HG02678 (cell line): ENCODE measurements around the gene OTOA.
"Not testable (repeated sequence)": the region's sequence is repeated elsewhere in the genome, so short reads cannot be mapped to it uniquely, and the experiment has no call there.

Experiments
- ATAC-seq: cut with Tn5 transposase; IDR thresholded peaks from one replicate; pipeline ENCODE4 v1.9.1; 2021; ENCODE audit warnings: mild to moderate bottlenecking, moderate library complexity; ENCODE audit not compliant: unreplicated experiment

Gene OTOA

DNA sequence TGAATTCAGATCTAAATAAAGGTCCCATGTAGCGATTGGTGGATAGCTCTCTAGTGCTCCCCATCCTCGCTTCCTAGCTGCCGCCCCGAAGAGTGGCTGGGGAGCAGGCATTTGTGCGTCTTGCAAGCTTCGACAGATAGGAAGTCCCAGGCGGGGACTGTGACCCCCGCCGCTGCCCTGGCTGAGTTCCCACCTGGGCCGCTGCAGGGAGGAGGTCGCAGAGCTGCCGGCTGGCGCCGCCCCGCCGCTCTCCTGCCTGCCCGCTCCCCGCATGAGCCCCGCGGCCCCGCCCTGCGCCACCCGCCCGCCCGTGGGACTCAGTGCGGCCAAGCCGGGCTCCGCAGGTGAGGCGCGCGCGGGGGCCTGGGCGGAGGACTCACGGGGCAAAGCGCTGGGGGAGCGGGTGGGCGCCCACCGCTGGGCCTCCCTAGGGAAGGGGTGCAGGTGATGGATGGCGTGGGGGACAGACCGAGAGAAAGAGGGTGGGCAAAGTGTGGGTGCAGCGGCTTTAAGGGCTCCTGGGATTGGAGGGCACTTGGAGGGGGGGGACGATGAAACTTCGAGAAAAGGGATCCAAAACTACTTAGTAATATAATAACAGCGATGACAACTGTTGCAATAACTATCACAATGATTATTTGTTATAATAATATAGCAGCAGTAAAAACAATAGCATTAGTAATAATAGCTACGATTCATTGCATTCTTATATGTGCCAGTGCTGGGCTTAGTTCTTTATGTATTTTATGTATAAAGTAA, at the start of gene OTOA:
OTOA (plus strand) TSS at position 80 of the 759 bp plus-strand sequence. CDS start 14,547 bp downstream, outside the sequence.
- ATAC-seq = no peak

DNA sequence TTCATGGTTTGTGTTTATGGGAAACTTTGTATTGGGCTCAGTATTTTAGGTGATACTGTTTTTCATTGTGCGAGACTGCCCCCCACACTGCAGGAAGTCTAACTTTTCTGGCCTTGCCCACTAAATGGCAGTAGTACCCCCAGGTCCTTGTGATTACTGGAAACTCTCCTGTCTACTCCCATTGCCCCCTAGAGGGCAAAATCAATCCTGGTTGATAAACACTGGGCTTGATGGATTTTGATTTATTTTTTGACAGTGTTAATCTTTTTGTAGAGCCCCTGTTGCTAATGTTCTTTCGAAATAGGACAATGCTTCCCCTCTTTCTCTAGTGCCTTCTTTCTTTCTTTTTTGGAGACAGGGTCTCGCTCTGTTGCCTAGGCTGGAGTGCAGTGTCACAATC, 48.9 kb upstream of the OTOA start:
- no peak for ATAC-seq

DNA sequence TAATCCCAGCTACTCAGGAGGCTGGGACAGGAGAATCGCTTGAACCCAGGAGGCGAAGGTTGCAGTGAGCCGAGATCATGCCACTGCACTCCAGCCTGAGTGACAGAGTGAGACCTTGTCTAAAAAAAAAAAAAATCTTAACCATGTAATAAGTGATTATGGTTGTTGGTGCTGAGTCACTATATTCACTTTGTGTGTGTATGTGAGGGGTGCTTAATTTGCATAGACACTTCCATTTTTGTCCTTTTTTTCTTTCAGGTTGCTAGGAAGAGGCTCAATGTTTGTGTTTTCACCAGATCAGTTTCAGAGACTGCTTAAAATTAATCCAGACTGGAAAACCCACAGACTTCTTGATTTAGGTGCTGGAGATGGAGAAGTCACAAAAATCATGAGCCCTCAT, 46.2 kb upstream of the OTOA start:
- no peak for ATAC-seq

DNA sequence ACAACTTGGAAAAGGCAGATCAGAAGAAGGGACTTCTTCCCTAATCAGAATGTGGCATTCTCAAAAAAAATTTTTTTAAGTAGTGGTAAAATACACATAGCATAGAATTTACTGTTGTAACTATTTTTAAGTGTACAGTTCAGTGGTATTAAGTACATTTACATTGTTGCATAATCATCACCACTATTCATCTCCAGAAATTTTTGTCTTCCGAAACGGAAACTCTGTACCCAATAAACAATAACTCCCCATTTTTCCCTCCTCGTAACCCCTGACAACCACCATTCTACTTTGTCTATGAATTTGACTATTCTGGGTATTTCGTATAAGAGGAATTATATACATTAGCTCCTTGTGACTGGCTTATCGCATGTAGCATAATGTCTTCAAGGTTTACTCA, 45.5 kb upstream of the OTOA start:
- ATAC-seq = no peak

DNA sequence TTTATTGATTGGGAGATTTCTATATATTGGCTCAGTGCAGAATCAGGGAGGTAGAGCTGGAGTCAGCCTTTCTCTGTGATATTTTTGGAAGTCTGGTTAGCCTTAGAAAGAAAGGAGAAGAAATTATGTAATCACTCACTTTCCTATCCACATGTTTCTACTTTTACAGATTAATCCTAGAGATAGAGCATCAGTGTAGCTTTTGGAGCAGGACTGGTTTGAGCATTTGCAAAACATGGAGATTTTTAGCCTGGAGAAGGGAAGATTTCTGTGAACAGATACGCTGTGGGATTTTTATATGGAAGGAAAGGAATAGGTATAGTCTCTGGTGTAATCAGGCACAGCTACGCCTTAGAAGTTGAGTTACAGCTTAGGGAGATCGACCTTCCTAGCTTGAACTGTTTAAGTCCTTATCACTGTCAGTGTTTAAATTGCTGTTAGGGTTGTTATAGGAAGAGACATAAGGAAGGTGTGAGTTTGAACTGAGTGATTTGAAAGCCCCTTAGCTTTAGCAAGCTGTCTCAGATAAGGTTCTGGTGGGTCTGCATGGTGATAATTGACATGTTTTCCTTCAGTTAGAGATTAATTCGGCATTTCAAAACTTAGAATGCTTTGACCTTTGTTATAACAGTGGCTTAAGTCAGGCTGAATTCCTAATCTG, 43.9 kb upstream of the OTOA start:
- ATAC-seq = no peak

DNA sequence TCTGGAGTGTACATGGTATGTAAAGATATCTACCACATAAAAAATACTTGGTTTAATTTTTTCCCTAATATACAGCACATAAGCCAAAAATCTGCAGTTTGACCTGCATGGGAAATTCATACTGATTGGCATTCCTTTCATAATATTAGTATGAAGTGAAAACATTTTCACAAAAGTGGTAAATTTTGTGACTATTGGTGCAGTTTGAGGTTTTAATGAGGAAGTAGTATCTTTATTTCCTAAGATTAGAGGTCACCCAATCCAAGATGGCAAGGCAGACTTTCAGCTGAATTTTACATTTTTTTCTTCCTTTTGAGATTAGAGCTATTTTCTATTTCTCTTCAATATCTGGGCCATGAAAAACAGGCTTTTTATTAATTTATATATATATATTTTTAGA, 43.2 kb upstream of the OTOA start:
- ATAC-seq = no peak

DNA sequence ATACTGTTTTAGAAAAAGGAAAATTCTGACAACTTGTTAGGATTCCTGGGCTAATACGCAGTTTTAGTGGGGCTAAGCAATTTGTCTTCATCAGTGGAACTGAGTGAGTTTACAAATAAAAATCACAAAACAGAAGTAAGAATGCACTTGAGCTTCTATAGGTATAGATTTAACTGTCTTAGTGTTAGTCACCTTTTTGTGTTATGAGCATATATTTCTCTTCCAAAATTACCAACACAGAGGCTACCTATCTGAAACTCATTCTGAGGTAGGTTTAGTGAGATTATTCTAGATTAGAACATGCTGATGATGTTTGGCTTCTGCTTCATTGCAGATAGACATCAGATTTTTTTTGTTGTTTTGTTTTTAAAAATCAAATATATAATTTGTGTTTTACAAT, 41.2 kb upstream of the OTOA start:
- no peak for ATAC-seq

DNA sequence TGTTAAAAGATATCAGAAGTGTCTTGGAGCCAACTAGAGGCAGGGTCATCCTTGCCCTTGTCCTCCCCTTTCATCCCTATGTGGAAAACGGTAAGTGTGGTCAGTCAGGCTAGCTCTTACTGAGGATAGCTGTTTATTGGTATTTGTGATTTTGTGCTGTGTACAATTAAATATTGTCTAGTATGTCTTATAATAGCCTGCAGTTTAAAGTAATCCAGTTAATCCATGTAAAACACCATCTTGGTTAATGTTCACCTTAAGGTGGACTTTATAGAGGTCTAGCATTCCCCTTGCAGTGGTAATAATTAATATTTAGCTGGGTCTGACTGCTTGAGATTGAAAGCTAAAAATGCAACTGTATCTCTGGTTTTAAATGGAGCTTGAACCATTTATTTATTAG, 38.7 kb upstream of the OTOA start:
- ATAC-seq = no peak

DNA sequence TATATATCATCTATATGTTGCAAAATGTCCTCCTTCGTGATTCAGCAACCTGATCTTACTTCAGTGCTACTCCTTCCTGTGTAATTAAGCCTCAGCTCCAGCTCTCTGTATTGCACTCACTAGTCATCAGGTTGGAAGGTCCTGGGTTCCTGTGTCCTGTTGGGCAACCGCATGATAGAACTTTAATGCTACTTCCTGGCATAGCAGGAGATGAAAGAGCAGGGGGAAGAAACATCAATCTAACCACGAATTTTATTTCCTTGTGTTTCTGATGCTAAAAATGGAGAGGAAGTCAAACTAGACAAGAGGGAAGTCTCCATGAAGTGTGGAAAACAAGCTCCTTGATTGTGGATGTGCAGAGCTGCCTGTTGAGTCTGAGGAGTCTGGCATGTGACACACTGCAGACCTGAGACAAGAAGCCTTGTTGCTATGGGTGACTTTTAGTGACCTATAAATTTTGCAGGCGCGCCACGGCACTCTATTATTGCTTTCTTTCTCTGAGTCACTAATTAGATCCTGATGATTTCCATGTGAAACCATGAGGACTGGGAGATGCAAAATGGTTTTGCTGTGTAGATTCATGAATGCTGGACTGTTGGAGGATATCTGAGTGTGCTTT, 37.0 kb upstream of the OTOA start:
- no peak for ATAC-seq

DNA sequence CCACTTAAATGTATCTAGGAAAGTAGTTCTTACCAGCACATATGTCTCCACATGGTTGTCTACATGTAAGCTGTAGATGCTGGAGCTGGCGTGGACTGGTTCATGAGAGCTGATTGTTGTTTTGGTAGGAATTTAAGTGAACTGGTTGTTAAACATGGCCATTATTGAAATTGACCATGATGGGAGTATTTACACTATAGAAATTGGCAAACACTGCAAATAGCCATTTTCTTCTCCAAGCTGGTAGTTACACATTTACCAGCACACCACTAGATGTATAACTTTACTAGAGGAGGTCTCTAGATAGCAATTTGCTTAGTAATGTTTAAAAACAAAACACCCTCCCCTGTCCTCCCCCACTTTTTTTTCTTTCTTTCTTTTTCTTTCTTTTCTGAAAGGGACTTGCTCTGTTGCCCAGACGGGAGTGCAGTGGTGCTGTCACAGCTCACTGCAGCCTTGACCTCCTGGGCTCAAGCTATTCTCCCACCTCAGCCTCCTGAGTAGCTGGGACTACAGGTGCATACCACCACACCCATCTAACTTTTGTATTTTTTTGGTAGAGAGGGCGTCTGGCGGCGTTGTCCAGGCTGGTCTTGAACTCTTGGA, 35.5 kb upstream of the OTOA start:
- no peak for ATAC-seq

DNA sequence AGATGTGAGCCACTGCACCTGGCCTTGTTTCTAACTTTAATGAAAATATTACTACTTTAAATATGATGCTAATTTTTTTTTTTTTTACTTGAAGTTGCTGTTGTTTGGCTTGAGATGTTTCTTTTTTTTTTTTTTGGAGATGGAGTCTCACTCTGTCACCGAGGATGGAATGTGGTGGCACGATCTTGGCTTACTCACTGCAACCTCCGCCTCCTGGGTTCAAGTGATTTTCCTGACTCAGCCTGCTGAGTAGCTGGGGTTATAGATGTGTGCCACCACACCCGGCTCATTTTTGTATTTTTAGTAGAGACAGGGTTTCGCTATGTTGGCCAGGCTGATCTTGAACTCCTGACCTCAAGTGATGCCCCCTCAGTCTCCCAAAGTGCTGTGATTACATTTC, 35.0 kb upstream of the OTOA start:
- ATAC-seq = no peak

DNA sequence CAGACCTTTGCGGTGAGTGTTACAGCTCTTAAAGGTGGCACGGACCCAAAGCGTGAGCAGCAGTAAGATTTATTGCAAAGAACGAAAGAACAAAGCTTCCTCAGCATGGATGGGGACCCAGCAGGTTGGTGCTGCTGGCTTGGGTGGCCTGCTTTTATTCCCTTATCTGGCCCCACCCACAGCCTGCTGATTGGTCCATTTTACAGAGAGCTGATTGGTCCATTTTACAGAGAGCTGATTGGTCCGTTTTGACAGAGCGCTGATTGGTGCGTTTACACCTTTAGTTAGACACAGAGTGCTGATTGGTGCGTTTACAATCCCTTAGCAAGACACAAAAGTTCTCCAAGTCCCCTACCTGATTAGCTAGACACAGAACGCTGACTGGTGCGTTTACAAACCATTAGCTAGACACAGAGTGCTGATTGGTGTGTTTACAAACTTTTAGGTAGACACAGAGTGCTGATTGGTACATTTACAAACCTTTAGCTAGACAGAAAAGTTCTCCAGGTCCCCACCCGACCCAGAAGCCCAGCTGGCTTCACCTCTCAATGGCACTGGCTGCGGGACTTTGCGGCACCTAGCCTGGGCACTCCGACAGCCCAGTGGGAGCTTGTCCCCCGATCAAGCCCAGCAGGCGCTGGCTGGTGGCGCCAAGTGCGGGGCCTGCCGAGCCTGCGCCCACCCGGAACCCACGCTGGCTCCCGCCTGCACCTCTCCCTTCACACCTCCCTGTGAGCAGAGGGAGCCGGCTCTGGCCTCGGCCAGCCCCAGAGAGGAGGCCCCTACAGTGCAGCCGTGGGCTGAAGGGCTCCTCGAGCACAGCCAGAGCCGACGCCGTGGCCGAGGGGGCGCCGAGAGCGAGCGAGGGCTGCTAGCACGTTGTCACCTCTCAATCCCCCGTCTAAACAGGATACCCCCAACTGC, 33.9 kb upstream of the OTOA start:
- not testable (repeated sequence) for ATAC-seq

DNA sequence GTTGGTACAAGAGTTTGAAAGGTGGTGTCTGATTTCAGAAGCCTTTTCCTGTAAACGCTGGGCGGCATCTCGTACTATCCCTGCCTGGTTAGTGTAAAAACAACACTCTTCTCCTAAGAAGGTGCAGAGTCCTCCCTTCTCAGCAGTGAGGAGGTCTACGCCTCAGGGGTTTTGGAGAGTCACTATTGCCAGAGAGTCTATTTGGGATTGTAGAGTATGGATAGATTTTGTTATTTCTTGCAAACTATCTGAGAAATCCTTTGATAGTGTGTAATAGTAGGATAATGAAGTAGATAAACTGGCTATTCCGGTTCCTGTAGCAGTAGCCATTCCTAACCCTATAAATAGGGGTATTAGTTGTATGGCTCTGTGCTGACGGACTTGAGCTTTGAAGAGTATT, 32.9 kb upstream of the OTOA start:
- ATAC-seq = not testable (repeated sequence)

DNA sequence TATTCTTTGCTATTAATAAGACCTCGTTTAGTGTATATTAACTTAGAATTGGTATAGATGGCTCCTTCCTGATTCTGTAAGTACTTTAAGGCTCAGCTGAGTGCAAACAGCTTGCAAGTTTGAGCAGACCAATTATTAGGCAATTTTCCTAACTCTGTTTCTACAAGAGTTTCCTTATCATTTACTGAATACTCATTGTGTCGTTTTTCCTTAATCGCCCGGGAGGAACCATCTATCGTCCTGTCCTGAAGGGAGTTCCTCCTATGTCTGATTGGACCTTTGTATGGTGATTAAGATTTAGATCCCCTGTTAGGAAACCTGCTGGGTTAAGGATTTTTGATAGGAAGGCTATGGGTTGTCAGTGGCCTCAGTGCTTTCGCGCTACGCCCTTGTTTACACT, 32.4 kb upstream of the OTOA start:
- ATAC-seq = not testable (repeated sequence)

DNA sequence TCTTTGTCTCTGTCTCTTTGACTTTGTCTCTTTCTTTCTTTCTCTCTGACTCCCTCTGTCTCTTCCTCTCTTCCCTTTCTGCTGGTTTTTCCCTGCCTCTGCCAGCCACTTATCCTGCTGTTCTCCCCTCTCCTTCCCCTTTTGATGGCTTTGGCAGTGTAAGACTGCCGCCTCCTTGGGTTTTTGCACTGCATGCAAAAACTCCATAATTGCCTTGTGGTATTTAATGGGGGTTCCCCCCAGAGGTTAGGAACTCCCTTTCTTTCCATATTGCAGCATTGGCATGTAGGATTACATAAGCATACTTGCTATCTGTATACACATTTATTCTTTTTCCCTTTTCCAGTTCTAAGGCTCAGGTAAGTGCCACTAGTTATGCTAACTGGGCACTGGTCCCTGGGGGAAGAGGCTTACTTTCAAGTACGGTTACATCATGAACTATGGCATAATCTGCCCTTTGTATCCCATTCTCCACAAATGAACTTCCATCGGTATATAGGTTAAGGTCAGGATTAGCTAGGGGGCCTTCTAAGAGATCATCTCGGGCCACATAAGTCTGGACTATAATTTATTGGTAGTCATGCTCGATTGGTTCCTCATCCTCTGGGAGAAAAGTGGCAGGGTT, 31.7 kb upstream of the OTOA start:
- not testable (repeated sequence) for ATAC-seq

DNA sequence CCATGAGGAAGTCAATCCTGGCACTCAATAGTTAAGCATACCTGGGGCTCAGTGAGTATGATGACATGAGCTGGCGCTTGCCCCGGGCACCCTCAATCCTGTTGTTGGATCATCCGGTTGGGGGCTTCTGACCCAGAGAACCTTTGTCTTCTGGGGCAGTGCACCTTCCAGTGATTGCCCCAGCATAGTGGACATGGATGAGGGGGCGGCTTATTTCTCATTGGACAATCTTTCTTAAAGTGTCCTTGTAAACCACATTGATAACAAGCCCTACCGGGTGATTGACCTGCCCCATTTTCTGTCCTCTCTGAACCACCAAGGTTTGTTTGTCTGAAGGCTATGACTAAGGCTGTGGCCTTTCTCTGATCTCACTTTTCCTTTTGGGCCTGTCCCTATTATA, 29.6 kb upstream of the OTOA start:
- ATAC-seq = no peak

DNA sequence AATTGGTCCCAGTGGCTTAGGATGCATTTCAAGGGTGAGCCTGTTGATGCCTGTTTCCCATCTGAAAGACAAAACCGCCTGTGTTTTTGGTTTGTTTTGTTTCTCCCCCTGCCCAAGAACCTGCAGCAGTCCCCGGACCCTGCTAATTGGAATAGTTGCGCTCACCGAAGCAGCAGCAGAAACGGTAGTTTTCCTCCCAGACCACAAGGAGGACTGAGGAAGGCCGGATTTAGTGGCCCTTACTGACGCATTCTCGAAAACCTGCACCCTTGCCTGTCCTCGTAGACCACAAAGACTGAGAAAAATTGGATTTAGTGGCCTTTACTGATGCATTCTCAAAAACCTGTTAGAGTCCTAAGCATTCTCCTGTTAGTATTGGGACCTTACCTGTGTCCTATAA, 28.1 kb upstream of the OTOA start:
- not testable (repeated sequence) for ATAC-seq

DNA sequence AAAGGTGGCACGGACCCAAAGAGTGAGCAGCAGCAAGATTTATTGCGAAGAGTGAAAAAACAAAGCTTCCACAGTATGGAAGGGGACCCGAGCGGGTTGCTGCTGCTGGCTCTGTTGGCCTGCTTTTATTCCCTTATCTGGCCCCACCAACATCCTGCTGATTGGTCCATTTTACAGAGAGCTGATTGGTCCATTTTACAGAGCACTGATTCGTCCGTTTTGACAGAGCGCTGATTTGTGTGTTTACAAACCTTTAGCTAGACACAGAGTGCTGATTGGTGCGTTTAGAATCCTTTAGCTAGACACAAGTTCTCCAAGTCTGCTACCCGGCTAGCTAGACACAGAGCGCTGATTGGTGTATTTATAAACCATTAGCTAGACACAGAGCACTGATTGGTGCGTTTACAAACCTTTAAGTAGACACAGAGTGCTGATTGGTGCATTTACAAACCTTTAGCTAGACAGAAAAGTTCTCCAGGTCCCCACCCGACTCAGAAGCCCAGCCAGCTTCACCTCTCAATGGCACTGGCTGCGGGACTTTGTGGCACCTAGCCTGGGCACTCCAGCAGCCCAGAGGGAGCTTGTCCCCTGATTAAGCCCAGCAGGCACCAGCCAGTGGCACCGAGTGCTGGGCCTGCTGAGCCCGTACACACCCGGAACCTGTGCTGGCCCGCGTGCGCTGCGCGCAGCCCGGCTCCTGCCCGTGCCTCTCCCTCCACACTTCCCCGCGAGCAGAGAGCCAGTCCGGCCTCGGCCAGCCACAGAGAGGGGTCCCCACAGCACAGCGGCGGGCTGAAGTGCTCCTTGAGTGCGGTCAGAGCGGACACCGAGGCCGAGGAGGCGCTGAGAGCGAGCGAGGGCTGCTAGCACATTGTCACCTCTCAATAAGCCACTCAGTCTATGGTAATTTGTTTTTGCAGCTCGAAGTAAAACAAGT, 26.5 kb upstream of the OTOA start:
- ATAC-seq = no peak

DNA sequence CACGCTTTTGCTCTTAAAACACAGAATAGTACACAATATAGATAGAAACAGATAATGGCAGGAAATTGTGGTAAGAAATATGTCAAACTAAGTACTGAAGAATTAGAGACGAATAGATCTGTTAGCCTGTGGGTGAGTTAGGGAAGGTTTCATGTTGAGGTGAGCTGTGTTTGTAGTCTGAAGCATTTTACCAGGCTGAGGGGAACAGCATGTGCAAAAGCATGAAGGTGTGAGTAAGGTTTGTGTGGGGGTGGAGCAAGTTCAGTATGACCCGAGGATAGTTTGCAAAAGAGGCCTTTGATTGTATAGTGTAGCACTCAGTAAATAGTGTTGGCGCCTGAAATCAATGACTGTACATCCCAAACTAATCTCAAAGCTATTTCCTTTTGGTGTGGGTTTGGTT, 25.2 kb upstream of the OTOA start:
- ATAC-seq = no peak
